HG03571 (cell line): Measurements from ENCODE around the gene EXOC2.
"Not testable (repeated sequence)": the region's sequence is repeated elsewhere in the genome, so short reads cannot be mapped to it uniquely, and the experiment has no call there.

Source experiments
- ATAC-seq: cut with Tn5 transposase; IDR thresholded peaks from one replicate; pipeline ENCODE4 v1.9.1; 2021; ENCODE audit not compliant: unreplicated experiment

EXOC2 gene

GRCh38 chr6:709471-710056 lies 16.6 kb upstream of the EXOC2 start:
- no peak for ATAC-seq

DNA sequence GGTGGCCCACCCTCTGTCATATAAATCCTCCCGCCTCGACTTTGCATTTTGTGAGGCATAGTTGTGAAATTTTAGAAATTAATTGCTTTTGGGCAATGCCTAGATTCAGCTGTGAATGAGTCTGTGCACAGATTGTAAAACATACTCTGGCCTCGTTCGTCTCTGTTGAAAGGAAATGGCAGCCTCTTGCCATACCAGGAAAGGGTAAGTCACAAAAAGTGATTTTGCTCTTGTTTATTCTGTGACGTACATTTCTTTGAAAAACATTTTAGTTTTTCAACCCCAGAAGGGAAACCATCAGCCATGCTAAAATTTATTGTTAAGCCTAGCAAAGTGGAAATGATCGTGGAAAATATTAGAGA lies 15.3 kb upstream of the EXOC2 start:
- ATAC-seq, result no peak

- ATAC-seq, result no peak
These were observed 14.8 kb upstream of the EXOC2 start for GRCh38 chr6:707576-708236.

- no peak for ATAC-seq
These were observed 14.0 kb upstream of the EXOC2 start for GRCh38 chr6:706819-707381.

DNA sequence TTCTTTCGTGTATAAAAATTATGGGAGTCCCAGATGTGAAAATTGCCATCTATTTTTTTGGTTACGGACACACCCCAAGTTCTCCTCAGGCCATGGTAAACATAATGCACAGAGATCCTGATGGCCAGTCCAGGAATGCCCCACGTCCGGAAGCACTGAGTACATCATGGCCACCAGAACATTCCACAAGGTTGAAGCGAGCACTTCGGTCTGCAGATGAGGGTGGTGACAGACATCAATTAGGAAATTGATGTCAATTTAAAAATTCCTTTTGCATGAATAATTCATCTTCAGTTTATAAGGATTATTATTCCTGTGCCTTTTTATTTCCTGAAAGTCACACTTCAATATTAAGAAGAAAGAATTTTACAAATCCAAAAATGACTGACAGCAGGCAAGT lies 13.2 kb upstream of the EXOC2 start:
- no peak for ATAC-seq

DNA sequence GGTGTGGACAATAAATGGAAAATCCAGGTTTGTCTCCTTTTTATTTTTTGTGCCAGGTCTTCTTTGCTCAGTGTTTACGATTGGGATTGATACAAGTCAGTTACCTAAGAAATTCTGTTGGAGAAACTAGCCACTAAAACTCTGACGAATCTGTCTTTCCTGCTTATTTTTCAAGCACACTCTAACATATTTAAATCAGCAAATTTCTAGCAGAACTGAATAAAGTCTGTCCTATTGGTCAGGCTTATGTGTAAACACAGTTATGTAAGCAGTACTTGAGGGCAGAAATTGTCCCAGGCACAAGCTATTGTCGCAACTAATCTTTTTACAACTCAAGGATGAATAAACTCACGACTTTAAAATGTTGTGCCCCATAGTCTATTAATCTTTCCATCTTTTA lies 12.1 kb upstream of the EXOC2 start:
- ATAC-seq, result no peak

DNA sequence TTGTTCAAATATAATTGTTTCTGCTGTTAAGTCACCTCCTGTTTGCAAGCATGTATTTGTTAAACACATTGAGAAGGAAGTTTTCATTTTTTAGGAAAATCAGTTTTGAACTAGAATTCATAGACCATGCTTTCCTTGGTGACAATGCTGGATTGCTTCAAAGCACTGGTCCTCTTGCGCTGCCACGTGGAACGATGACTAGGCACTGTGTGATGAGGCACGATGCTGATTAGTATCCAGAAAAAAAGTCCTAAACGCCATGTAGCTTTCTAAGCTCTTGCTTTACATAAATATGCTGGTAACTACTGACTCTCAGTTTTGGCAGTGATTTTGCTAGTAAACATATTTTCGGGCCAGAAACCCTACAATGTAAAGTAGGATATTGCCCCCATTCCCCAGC lies 11.1 kb upstream of the EXOC2 start:
- no peak for ATAC-seq

DNA sequence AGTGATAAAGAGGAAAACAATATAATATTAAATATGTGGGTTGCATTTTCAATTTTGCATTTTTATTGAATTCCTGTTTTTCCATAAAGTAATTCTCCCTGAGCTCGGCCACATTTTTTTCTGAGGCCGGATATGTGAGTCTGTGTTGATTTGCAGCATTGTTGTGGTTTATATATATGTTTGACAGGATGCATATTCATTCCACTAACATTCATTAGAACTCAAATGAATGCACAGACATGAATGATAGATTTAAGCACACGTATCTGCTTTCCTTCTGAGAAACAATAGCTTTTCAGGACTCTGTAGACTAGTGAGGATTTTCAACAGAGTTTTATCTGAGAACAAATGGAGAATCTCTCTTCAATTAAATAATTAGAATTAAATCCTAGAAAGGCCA lies 10.6 kb upstream of the EXOC2 start:
- no peak for ATAC-seq

DNA sequence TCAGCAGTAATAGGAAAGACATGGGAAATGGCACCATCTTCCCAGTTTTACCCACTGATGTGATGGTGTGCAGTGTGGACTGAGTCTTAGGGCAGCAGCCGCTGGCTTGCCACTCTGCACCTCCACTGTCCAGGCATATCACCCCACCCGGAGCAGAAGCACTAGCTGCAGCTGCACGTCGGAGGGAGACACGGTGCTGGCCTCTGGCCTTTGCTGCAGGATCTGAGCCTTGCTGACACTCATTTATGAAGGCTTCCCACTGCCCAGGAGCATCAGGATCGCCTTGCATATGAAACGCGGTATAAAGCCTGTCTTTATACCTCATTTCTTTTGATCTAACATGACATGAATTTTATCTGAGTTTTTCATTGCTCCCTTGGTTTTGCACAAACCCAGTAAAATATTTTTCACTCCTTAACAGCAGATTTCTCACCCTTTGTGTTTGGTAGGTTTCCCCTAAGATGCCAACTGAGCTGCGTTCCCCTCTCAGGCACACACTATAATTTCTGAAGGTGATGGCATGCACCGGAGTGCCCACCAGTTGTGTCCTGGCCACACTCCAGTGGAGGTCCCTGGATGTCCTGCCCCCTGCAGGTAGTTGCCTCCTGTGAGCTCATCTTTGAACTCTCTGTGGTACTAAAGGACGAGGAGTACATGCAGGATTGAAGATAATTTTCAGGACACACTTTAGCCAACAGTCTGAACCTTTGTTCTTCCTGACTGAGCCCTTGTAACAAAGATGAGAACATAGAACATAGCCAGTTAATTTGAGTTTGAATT lies 9.0 kb upstream of the EXOC2 start:
- no peak for ATAC-seq

- ATAC-seq, result no peak
These were observed 8.3 kb upstream of the EXOC2 start for GRCh38 chr6:701215-701614.

GRCh38 chr6:700490-700889 lies 7.6 kb upstream of the EXOC2 start:
- ATAC-seq, result no peak

DNA sequence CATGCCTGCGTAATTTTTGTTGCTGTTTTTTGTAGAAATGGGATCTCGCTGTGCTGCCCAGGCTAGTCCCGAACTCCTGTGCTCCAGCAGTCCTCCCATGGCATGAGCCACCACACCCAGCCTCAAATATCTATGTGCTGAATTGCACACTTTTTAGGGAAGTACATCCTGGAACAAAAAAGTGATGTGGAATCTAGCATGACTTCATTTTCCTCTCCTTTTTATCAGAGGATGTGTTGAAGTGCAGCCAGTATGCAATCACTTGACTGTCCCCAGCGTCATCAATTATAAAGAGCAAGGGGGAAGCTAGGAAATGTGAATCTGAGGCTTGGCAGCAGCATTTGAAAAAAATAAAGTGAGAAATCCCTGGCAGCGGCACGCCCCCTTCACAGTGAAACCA lies 6.4 kb upstream of the EXOC2 start:
- no peak for ATAC-seq

GRCh38 chr6:694431-695126 lies 1.6 kb upstream of the EXOC2 start:
- not testable (repeated sequence) for ATAC-seq

DNA sequence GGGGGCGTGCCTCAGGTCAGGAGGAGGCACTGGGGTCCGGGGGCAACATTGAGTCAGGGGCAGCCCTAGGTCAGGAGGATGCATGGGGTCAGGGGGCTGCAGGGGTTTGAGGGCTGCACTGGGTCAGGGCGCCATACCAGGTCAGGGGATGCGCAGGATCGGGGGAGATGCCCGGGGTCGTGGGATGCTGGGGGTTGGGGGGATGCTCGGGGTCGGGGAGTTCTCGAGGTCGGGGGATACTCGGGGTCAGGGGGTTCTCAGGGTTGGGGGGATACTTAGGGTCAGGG lies 727 bp upstream of the EXOC2 start:
- ATAC-seq, result no peak

- ATAC-seq, result peak; percentile 69
These were observed 535 bp downstream of the EXOC2 start for GRCh38 chr6:692356-692851.

GRCh38 chr6:689223-689622 lies 3.7 kb downstream of the EXOC2 start:
- no peak for ATAC-seq

DNA sequence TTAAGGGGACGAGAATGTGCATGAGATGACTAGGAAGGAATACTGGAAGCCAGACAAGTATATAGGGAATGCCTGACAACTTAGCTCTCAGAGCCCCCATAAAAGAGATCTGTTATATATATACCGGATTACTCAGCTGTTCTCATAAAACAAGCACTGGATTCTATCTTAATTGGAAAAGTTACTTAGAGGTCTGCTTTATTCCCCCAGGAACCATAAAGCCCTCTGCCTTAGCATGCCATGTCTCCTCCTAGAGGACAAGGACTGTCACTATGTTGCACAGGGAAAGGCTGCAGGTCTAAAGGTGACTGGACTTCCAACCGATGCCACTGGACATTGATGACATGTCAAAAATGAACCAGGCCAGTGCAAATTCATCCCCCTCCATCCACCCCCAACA lies 6.4 kb downstream of the EXOC2 start:
- no peak for ATAC-seq

DNA sequence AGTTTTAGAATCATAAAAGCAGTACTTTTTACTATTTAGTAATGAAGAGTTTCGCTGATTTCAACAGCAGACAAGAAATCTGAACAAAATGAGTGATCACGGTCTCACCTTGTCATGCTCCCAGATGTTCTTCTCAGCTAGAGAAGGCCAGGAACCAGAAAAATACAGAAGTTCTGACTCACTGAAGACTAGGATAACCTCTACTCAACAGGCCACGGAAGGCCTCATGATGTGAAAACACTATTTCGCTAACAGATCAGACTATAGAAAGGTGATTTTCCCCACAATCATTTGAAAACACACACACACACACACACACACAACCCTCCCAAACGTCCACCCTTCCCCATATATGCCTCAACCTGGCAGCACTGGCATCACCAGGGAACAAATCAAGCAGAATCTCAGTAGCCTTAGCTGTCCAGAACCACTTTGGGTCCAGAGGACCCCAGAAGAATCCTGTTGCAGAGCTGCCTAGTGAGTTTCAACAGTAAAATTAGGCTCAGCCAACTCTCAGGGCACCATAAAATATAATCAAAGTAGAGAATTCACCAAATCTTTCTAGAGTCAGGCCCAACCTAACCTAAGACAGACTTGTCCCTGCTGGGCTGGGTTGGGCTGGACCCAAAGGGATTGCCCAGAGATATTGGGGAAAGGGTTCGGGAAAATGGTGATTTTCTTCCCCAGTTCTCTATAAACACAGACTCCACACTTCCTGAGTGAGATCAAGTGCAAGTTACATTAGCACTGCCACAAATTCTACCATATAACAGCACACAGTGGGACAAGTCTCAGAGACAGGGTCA lies 7.9 kb downstream of the EXOC2 start:
- peak; percentile 63 for ATAC-seq

- ATAC-seq, result no peak
These were observed 9.0 kb downstream of the EXOC2 start for GRCh38 chr6:683742-684440.

DNA sequence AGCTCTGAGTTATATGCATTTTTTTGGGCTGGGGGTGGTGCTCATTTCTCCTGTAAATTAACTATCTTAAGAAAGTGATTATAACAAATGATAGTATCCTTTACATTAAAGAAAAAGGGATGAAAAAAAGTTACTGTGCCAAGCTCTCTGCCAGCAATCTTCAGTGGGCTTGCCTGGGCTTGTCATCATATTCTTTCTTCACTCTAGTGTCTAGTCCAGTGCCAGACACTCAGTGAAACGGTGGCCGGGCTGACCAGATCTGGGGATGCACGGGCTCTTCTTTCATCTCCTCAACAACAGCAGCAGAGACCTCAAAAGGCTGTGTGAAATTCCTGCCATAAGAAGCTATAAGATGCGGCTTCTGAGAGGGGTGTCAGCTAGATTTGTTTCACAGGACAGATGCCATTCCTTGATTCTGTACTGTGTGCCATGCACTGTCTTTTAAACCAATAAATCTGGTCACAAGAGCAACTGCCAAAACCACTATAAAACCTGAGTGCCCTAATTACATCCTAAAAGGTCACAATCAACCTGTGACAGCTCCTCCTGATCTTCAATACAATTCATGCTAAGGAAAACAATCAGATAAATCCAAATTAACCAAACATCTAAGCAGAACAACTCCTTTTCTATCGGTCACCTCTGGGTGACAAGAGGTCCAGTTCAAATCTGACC lies 12.1 kb downstream of the EXOC2 start:
- no peak for ATAC-seq
